Brain microvascular endothelial cell (primary cell): Measurements from ENCODE around the gene FAM135A.
"Not testable (repeated sequence)": the region's sequence is repeated elsewhere in the genome, so short reads cannot be mapped to it uniquely, and the experiment has no call there.

Experiments
- DNase-seq: peaks from one replicate; pipeline ENCODE4 v3.0.0-alpha.2; 2020
- H3K27ac ChIP-seq: fragments of 250-450 bp; sonication (Bioruptor Pico); 2 replicates; pipeline ENCODE4 v1.5.1; 2020; ENCODE audit warnings: mild to moderate bottlenecking, moderate library complexity
- H3K27me3 ChIP-seq: fragments of 250-450 bp; sonication (Bioruptor Pico); replicated peaks from 2 replicates; pipeline ENCODE4 v1.5.1; 2020; ENCODE audit warnings: mild to moderate bottlenecking
- H3K36me3 ChIP-seq: fragments of 250-450 bp; sonication (Bioruptor Pico); replicated peaks from 2 replicates; pipeline ENCODE4 v1.5.1; 2020; ENCODE audit warnings: mild to moderate bottlenecking
- H3K4me3 ChIP-seq: 2 replicates; pipeline ENCODE4 v1.5.1; 2011; ENCODE audit warnings: low read depth, mild to moderate bottlenecking, control low read depth, low read length, moderate library complexity
- in situ Hi-C: cut with HindIII; loops from 2 replicates; pipeline ENCODE4 v1.10.0; 2017; ENCODE audit warnings: low sequenced_read_pairs, low pct_ligation_motif_present
- TF ChIP-seq, protein P1 (sequence below): IDR thresholded peaks from 2 replicates; pipeline ENCODE4 v1.5.1; 2011; ENCODE audit warnings: low read depth, mild to moderate bottlenecking, moderate library complexity, low read length, control low read depth, inconsistent platforms; ENCODE audit errors: missing control alignments

Gene FAM135A

DNA sequence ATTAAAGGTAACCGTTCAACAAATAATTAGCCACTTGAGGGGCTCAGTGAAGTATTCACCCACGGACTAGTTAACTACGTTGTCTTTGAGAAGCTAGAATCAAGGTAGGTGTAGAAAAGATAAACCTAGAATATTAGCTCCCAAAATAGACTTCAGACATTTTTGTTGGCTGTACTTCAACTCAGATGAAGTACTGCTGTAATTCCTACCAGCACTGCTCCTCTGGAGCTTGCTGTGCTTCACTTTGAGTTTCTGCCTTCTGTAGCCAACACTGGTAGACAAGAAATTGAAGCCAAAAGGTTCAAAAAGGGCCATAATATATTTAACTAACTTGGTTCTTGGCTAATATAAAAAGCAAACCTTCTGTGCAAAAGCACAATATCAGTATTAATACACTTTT, 134.6 kb downstream of the FAM135A start:
- H3K36me3 ChIP-seq, result no peaks in the 10 kb centered on the region
- DNase-seq, result no peak
- no peak overlapping the region for H3K4me3 ChIP-seq
- no peaks in the 10 kb centered on the region for H3K27me3 ChIP-seq
- no peak overlapping the region for H3K27ac ChIP-seq
- in situ Hi-C loops, result no loop called here
- TF ChIP-seq, protein P1, sequence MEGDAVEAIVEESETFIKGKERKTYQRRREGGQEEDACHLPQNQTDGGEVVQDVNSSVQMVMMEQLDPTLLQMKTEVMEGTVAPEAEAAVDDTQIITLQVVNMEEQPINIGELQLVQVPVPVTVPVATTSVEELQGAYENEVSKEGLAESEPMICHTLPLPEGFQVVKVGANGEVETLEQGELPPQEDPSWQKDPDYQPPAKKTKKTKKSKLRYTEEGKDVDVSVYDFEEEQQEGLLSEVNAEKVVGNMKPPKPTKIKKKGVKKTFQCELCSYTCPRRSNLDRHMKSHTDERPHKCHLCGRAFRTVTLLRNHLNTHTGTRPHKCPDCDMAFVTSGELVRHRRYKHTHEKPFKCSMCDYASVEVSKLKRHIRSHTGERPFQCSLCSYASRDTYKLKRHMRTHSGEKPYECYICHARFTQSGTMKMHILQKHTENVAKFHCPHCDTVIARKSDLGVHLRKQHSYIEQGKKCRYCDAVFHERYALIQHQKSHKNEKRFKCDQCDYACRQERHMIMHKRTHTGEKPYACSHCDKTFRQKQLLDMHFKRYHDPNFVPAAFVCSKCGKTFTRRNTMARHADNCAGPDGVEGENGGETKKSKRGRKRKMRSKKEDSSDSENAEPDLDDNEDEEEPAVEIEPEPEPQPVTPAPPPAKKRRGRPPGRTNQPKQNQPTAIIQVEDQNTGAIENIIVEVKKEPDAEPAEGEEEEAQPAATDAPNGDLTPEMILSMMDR, result no peak

DNA sequence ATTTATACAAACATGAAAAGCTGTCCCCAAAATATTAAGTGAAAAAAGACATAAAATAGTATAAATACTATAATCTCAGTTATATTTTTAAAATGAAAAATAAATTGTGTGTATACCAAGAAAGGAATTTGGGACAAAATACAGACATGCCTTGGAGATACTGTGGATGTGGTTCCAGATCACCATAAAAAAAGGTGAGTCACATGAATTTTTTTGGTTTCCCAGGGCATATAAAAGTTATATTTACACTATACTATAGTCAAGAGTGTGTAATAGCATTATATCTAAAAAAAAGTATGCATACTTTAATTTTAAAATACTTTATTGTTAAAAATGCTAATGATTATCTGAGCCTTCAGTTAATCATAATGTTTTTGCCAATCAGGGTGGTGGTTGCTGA, 136.0 kb downstream of the FAM135A start:
- Histone ChIP-seq H3K36me3 (no peaks in the 10 kb centered on the region), H3K27ac (no peak overlapping the region), H3K27me3 (no peaks in the 10 kb centered on the region), H3K4me3 (no peak overlapping the region)
- in situ Hi-C loops, result no loop called here
- TF ChIP-seq, protein P1, result no peak
- DNase-seq, result no peak

DNA sequence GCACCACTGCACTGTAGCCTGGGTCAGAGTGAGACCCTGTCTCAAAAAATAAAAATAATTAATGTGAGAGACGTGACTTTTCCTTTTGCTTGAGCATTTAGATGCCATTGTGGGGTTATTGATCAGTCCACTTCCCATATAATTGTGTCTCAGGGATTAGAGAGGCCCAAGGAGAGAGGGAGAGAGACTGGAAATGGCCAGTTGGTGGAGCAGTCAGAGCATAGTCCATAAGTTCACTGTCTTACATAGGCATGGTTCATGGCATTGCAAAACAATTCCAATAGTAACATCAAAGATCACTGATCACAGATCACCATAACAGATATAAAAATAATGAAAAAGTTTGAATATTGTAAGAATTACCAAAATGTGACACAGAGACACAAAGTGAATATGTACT, 138.3 kb downstream of the FAM135A start:
- H3K27ac ChIP-seq, result no peak overlapping the region
- DNase-seq, result no peak
- H3K36me3 ChIP-seq, result no peaks in the 10 kb centered on the region
- H3K27me3 ChIP-seq, result no peaks in the 10 kb centered on the region
- TF ChIP-seq, protein P1, result no peak
- in situ Hi-C loops, result no loop called here
- H3K4me3 ChIP-seq, result no peak overlapping the region

DNA sequence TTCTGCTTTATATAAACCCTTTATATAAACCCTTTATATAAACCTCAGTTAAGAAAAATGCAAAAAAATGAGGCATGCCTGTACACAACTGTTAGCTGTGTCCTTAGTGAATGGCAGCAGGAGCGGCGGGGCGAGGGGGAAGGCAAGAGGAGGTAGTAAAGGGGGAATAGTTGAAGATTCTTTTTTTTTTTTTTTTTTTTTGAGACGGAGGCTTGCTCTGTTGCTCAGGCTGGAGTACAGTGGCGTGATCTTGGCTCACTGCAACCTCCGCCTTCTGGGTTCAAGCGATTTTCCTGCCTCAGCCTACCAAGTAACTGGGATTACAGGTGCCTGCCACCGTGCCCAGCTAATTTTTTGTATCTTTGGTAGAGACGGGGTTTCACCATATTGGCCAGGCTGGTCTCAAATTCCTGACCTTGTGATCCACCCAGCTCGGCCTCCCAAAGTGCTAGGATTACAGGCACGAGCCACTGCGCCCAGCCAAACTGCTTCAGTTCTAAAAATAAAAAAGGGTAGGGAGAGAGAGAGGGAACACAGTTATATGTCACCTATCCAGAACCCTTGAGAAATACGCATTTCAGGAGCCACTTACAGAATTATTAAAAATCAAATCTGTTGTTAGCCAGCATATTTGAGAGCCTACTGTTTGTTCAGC, 139.1 kb downstream of the FAM135A start:
- H3K27me3 ChIP-seq, H3K4me3 ChIP-seq, in situ Hi-C loops, H3K36me3 ChIP-seq, H3K27ac ChIP-seq, DNase-seq: not testable (repeated sequence)

DNA sequence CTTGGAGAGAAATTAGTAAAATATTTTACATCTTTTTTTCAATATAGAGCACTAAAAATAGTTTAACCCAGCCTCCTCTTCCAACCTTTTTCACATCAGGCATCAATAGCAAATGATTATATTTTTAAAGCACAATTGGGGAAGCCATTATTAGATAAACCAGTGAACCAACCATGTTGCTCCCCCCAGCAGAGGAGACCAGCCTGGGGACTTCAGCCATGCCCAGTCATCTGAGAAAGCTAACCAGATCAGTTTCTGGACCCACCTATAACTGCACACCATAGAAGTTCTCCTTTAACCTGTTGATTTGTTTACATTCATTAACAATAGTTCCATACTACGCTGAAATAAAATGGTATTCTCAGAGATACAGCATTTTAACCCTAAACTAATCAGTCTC, 139.7 kb downstream of the FAM135A start:
- no peaks in the 10 kb centered on the region for H3K36me3 ChIP-seq
- TF ChIP-seq, protein P1, result no peak
- no peak for DNase-seq
- H3K27me3 ChIP-seq, result no peaks in the 10 kb centered on the region
- no peak overlapping the region for H3K27ac ChIP-seq
- in situ Hi-C loops, result no loop called here
- H3K4me3 ChIP-seq, result no peak overlapping the region

DNA sequence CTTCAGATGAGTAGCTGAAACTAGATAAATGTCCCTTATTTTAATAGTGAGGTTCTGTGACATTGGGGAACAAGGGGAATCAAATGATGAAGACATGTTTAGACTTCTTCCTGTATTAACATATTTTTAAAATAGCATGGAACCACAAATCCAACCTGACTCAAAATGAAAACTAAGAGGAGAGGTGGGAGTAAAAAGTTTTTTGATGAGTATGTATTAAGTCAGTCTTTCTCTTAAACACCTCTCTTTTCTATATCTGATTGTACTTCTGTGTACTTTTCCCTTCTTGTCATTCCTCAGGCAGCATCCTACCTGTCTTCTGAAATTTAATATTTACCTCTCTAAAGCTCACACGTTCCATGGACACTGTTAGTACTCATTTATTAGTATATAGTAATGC, 144.7 kb downstream of the FAM135A start:
- in situ Hi-C loops, result no loop called here
- DNase-seq, result no peak

DNA sequence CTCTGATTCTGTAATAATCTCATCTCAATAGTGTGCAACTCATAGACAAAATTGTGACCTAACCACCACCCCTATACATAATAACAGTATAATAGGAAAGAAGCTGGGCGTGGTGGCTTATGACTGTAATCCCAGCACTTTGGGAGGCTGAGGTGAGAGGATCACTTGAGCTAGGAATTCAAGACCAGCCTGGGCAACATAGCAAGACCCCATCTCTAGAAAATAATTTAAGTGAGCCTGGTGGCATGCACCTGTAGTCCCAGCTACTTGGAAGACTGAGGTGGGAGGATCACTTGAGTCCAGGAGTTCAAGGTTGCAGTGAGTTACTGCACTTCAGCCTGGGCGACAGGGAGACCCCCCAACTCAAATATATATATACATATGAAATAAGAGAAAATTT, 149.1 kb downstream of the FAM135A start:
- H3K4me3 ChIP-seq, H3K27ac ChIP-seq, H3K36me3 ChIP-seq, DNase-seq, H3K27me3 ChIP-seq, in situ Hi-C loops: not testable (repeated sequence)

More for the DNA sequence above, 144.7 kb downstream of the FAM135A start:
- Histone ChIP-seq H3K36me3 (no peaks in the 10 kb centered on the region), H3K27me3 (no peaks in the 10 kb centered on the region), H3K27ac (no peak overlapping the region), H3K4me3 (no peak overlapping the region)
- TF ChIP-seq, protein P1, result no peak
